Nucleus accumbens (tissue), 56 donors: ENCODE results near the gene RNF38.
A peak's percentile ranks its signal among the peaks of the same experiment; 100 is the strongest.
"Not testable (repeated sequence)": the region's sequence is repeated elsewhere in the genome, so short reads cannot be mapped to it uniquely, and the experiment has no call there.

ENCODE experiments used
- DNase-seq, 56 donors: peaks; one replicate each; lab custom pipeline; 2025; lab: John Stamatoyannopoulos, UW

RNF38 gene

DNA sequence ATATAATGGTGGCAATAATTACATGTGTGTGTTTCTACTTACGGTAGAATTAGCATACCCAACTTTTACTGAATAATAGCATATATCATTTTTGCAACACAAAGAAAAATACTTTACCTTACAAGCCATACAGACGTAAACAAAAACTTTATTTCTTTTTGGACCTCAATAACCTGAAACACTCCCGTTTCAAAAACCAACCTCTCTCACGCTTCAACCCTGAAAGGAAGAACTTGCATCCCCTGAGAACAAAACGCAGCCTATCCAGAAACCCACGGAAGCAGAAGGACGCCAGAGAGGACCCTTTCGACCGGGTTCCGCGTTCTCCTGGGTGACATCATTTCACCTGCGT, at the start of gene RNF38:
TSS of gene RNF38 (minus strand) at position 290 of the 352 bp plus-strand sequence. CDS start at position 129, 161 bp downstream.
- no peak for DNase-seq

DNA sequence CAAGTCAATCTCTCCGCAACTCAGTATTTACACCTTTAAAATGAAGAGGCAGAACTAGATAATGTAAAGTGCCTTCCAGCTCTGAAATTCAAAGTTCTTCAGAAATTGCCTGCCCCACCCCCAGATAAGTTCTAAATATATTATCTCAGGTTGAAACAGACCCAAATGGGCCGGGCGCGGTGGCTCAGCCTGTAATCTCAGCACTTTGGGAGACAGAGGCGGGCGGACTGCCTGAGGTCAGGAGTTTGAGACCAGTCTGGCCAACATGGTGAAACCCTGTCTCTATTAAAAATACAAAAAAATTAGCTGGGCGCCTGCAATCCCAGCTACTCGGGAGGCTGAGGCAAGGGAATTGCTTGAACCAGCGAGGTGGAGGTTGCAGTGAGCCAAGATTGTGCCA, 48.5 kb upstream of the RNF38 start:
- not testable (repeated sequence) for DNase-seq

DNA sequence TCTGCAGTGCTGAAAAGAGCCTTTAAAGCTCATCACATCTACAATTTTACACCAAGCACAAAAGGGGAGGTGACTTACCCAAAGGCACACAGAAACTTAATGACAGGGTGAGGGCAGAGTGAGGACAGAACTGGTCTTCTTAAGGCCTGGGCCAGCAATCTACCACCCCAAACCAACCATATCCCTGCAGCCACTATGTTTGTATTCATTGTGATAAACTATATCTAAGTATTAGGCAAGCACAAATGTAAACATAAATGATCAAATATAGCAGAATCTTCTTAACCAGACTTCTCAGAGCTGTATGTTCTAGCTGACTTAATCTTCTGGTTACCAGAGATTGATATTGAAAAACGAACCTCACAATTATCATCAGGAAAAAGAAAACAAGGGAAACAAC, 47.9 kb upstream of the RNF38 start:
- no peak for DNase-seq

- DNase-seq, result not testable (repeated sequence)
These were observed 46.6 kb upstream of the RNF38 start for GRCh38 chr9:36446678-36447077.

DNA sequence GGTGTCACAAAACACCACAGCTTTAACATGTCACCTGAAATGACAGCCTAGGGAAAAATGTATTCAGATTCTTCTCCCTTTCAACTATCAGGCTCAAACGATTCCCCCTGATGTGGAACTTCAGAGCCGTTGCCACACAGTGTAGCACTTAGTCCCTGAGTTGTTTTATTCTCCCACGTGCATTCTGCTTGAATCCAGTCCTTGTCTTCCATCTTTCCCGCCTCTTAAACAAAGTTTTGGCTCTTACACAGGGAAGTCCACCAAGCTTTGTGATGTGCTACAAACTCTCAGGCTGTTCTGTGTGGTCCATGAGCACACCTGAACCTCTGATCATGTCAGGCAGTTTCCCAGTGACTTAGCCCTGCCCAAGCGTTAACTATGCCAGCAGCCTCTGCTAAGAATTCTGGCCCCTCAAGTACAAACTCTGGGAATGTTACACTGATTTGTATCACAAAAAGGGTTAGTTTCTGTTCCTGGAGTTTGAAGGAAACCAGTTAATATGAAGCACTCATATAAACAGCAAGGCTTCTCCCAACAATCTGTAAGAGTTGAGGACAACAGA, 45.8 kb upstream of the RNF38 start:
- DNase-seq, result no peak

- DNase-seq, result no peak
These were observed 44.1 kb upstream of the RNF38 start for GRCh38 chr9:36444203-36444602.

- no peak for DNase-seq
These were observed 43.5 kb upstream of the RNF38 start for GRCh38 chr9:36443581-36443980.

DNA sequence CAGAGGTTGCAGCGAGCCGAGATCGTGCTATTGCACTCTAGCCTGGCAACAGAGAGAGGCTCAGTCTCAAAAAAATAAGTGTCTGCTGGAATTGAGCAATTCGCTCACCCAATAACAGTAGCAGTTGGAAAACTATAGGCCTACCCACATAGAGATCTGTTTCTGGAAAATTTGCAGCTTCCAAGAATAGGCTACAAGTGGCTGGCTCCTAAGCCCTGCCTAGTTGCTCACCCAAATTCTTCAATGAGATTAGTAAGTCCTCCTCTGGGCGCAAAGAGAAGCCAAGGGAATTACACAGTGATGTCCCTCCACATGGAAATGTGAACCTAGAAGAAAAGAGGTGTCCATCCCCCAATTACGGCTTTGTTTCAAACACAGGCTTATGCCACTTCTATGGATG, 42.6 kb upstream of the RNF38 start:
- DNase-seq, result no peak

GRCh38 chr9:36441966-36442365, 41.9 kb upstream of the RNF38 start:
- DNase-seq, result no peak

DNA sequence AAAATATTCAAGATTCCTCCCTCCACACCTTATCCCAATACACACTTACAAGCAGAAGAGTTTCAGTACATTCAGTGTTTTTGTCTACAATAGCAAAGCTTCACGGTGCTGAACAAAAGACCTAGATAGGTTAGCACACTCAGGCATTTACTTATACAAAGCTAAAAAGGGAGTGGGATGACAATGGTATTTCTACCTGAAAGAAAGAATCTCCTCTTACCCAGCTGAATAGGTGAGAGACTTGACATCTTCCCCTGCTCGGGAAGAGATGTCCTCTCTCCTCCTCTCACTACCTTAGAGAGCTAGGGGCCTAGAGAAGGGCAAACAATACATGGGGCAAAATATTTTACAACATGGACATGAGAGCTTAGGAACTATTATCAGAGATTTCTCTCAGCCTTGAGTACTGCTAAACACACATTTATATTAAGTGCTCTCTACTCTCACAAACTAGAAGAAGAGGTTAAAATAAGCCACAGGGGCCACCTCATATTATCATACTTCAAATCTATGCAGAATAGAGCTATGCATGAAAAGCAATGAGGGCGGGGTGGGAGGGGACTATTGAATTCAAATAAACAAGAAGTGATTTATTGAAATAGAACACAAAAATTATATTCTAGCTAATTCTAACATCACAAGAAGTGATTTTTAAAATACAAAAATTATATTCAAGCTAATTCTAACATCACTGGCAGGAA, 38.6 kb upstream of the RNF38 start:
- no peak for DNase-seq

GRCh38 chr9:36437790-36438189, 37.7 kb upstream of the RNF38 start:
- DNase-seq, result no peak

GRCh38 chr9:36436909-36437308, 36.8 kb upstream of the RNF38 start:
- DNase-seq, result peak in 27 of 56 donors; percentile 4 to 69 (median 29)

DNA sequence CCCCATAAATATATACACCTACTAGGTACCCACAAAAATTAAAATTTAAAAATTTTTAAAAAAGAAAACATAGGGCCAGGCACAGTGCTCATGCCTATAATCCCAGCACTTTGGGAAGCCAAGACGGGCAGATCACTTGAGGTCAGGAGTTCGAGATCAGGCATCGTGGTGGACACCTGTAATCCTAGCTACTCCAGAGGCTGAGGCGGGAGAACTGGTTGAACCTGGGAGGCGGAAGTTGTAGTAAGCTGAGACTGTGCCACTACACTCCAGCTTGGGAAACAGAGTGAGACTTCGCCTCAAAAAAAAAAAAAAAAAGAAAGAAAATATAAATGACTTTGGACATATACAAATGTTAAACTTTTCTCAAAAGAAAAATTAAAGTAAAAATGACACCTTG, 33.3 kb upstream of the RNF38 start:
- DNase-seq, result no peak

- DNase-seq, result no peak
These were observed 31.0 kb upstream of the RNF38 start for GRCh38 chr9:36431078-36431477.

DNA sequence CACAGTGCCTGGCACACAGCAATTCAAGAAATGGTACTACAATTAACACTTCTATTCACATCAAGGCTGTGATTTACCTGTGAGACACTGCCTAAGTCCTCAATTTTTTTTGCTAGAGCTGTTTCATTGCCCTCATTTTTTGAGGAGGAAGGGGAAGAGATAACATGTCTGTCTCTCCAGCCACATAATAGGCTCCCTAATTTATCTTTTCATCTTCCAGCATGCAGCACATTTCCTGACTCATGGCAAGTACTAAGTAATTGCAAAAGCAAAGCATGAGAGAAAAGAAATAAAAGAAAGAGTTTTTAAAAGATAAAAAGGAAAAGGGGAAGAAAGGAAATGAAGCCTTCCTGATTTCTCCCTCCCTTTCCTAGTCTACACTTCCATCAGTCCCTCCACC, 26.9 kb upstream of the RNF38 start:
- no peak for DNase-seq

GRCh38 chr9:36426348-36426747, 26.3 kb upstream of the RNF38 start:
- DNase-seq, result no peak

GRCh38 chr9:36424289-36425055, 24.4 kb upstream of the RNF38 start:
- DNase-seq, result no peak

GRCh38 chr9:36423206-36423605, 23.1 kb upstream of the RNF38 start:
- peak in 7 of 56 donors; percentile 1 to 28 (median 20) for DNase-seq

GRCh38 chr9:36416890-36417289, 16.8 kb upstream of the RNF38 start:
- no peak for DNase-seq

- no peak for DNase-seq
These were observed 15.9 kb upstream of the RNF38 start for GRCh38 chr9:36415822-36416525.

DNA sequence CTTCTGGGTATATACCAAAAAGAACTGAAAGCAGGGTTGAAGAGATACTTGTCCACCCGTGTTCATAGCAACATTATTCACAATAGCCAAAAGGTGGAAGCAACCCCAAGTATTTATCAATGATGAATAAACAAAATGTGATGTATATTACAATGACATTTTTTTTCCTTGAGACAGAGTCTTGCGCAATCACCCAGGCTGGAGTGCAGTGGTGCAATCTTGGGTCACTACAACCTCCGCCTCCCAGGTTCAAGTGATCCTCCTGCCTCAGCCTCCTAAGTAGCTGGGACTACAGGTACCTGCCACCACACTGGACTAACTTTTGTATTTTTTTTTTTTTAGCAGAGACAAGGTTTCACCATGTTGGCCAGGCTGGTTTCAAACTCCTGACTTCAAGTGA, 11.3 kb upstream of the RNF38 start:
- DNase-seq, result not testable (repeated sequence)
